Loucy (cell line): ENCODE results near the gene SOHLH1.

Source experiments
- H2AFZ ChIP-seq: fragments of 200-600 bp; sonication (generic); 2 replicates; pipeline ENCODE4 v1.6.0; 2016; ENCODE audit warnings: antibody characterized with exemption, mild to moderate bottlenecking, low read length, moderate library complexity
- H3F3A ChIP-seq: fragments of 200-600 bp; 2 replicates; pipeline ENCODE4 v1.6.0; 2016; ENCODE audit warnings: antibody characterized with exemption, low read depth, mild to moderate bottlenecking
- H3K27me3 ChIP-seq: fragments of 200-600 bp; sonication (generic); 2 replicates; pipeline ENCODE4 v1.6.1; 2014; ENCODE audit warnings: low read length, mild to moderate bottlenecking; ENCODE audit not compliant: insufficient read depth, poor library complexity, severe bottlenecking
- H3K36me3 ChIP-seq: fragments of 200-600 bp; sonication (generic); 2 replicates; pipeline ENCODE4 v1.6.1; 2016; ENCODE audit warnings: low read length; ENCODE audit not compliant: insufficient read depth
- H3K4me1 ChIP-seq: fragments of 200-600 bp; sonication (generic); 2 replicates; pipeline ENCODE4 v1.5.1; 2014; ENCODE audit warnings: low read length, mild to moderate bottlenecking; ENCODE audit not compliant: insufficient read depth, poor library complexity, severe bottlenecking
- H3K4me2 ChIP-seq: fragments of 200-600 bp; sonication (generic); 2 replicates; pipeline ENCODE4 v1.6.0; 2014; ENCODE audit warnings: antibody characterized with exemption, low read length, low read depth, mild to moderate bottlenecking; ENCODE audit not compliant: poor library complexity, severe bottlenecking
- H3K4me3 ChIP-seq: fragments of 200-600 bp; sonication (generic); 2 replicates; pipeline ENCODE4 v1.5.1; 2014; ENCODE audit warnings: low read length, mild to moderate bottlenecking, mixed read lengths; ENCODE audit not compliant: poor library complexity, severe bottlenecking
- H3K79me2 ChIP-seq: fragments of 200-600 bp; sonication (generic); 2 replicates; pipeline ENCODE4 v1.6.1; 2014; ENCODE audit warnings: low read length; ENCODE audit not compliant: insufficient read depth
- H3K9ac ChIP-seq: fragments of 200-600 bp; sonication (generic); 2 replicates; pipeline ENCODE4 v1.6.0; 2014; ENCODE audit warnings: mild to moderate bottlenecking, low read depth, low read length, moderate library complexity; ENCODE audit not compliant: poor library complexity, severe bottlenecking
- H3K9me2 ChIP-seq: fragments of 200-600 bp; sonication (generic); replicated peaks from 2 replicates; pipeline ENCODE4 v1.6.1; 2016; ENCODE audit warnings: low read depth, low read length, mixed read lengths
- H3K9me3 ChIP-seq: fragments of 200-600 bp; sonication (generic); 2 replicates; pipeline ENCODE4 v1.6.1; 2014; ENCODE audit warnings: mild to moderate bottlenecking, antibody characterized with exemption, low read length, low read depth; ENCODE audit not compliant: insufficient read depth
- H4K20me1 ChIP-seq: fragments of 200-600 bp; sonication (generic); 2 replicates; pipeline ENCODE4 v1.6.0; 2014; ENCODE audit warnings: antibody characterized with exemption, low read length, mild to moderate bottlenecking; ENCODE audit not compliant: insufficient read depth, poor library complexity, severe bottlenecking
- EZH2phosphoT487 ChIP-seq: fragments of 200-600 bp; IDR thresholded peaks from 2 replicates; pipeline ENCODE4 v1.6.1; 2018; ENCODE audit warnings: antibody characterized with exemption, mild to moderate bottlenecking, moderate library complexity, borderline replicate concordance
- TF ChIP-seq, protein P1 (sequence below): fragments of 200-600 bp; sonication (generic); conservative IDR thresholded peaks from 2 replicates; pipeline ENCODE4 v1.5.1; 2014; ENCODE audit warnings: mild to moderate bottlenecking, antibody characterized with exemption, low read length

SOHLH1 gene

GRCh38 chr9:135724186-135724787 is 25.0 kb upstream of the SOHLH1 start:
- Histone ChIP-seq H2AFZ (no peak overlapping the region), H3K9me2 (no peaks in the 10 kb centered on the region), H4K20me1 (no peaks in the 10 kb centered on the region), H3K4me2 (no peak overlapping the region), H3K79me2 (no peaks in the 10 kb centered on the region), H3K9ac (no peak overlapping the region), H3K36me3 (no peaks in the 10 kb centered on the region), H3K4me3 (no peak overlapping the region), H3K9me3 (no peaks in the 10 kb centered on the region; the same call in 1 of the 2 replicates), H3F3A (no peaks in the 10 kb centered on the region), H3K4me1 (no peaks in the 10 kb centered on the region), H3K27me3 (no peaks in the 10 kb centered on the region)
- TF ChIP-seq, protein P1, sequence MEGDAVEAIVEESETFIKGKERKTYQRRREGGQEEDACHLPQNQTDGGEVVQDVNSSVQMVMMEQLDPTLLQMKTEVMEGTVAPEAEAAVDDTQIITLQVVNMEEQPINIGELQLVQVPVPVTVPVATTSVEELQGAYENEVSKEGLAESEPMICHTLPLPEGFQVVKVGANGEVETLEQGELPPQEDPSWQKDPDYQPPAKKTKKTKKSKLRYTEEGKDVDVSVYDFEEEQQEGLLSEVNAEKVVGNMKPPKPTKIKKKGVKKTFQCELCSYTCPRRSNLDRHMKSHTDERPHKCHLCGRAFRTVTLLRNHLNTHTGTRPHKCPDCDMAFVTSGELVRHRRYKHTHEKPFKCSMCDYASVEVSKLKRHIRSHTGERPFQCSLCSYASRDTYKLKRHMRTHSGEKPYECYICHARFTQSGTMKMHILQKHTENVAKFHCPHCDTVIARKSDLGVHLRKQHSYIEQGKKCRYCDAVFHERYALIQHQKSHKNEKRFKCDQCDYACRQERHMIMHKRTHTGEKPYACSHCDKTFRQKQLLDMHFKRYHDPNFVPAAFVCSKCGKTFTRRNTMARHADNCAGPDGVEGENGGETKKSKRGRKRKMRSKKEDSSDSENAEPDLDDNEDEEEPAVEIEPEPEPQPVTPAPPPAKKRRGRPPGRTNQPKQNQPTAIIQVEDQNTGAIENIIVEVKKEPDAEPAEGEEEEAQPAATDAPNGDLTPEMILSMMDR: no peak
- no peak for TF ChIP-seq EZH2phosphoT487

DNA sequence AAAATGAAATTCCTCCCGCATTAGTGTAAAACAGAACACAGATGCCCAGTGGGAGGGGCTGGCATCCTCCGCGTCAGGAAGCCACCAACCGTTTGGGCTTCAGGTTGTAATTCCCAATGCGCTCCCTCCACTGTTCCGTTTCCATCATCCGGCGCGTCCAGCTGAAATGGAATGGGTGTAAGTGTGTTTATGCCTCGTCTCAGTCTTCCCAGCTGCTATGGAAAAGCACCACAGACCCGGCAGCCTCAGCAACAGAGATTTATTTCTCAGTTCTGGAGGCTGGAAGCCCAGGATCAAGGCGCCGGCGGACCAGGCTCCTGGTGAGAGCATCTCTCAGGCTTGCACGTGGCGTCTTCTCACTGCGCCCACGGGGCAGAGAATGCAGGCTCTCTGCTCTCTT is 23.1 kb upstream of the SOHLH1 start:
- no peak overlapping the region for H3K4me3 ChIP-seq
- H3K4me1 ChIP-seq: no peaks in the 10 kb centered on the region
- no peaks in the 10 kb centered on the region for H3F3A ChIP-seq
- no peaks in the 10 kb centered on the region for H3K36me3 ChIP-seq
- H3K27me3 ChIP-seq: no peaks in the 10 kb centered on the region
- H3K4me2 ChIP-seq: no peak overlapping the region
- H4K20me1 ChIP-seq: no peaks in the 10 kb centered on the region
- H3K9me3 ChIP-seq: no peaks in the 10 kb centered on the region; the same call in 1 of the 2 replicates
- no peaks in the 10 kb centered on the region for H3K9me2 ChIP-seq
- no peak overlapping the region for H2AFZ ChIP-seq
- no peak overlapping the region for H3K9ac ChIP-seq
- TF ChIP-seq, protein P1: no peak
- no peak for TF ChIP-seq EZH2phosphoT487
- no peaks in the 10 kb centered on the region for H3K79me2 ChIP-seq

GRCh38 chr9:135719472-135719871 is 20.2 kb upstream of the SOHLH1 start:
- Histone ChIP-seq H3K27me3 (no peaks in the 10 kb centered on the region), H3K79me2 (no peaks in the 10 kb centered on the region), H3K36me3 (no peaks in the 10 kb centered on the region), H3K9me2 (no peaks in the 10 kb centered on the region), H4K20me1 (no peaks in the 10 kb centered on the region), H3K9ac (no peak overlapping the region), H3K4me1 (no peaks in the 10 kb centered on the region), H3K4me3 (no peak overlapping the region), H2AFZ (no peak overlapping the region), H3K9me3 (no peaks in the 10 kb centered on the region; the same call in 1 of the 2 replicates), H3K4me2 (no peak overlapping the region), H3F3A (no peaks in the 10 kb centered on the region)
- TF ChIP-seq, protein P1: no peak
- TF ChIP-seq EZH2phosphoT487: no peak
